ENCODE data around the gene ZNF414. TPM values are rescaled to one million over a fixed set of nuclear protein-coding genes. Genes with fewer than 3 reads are reported as not detected.

The ZNF414 gene
- total RNA-seq, 4 donors from 2014 or later, result 9.1 to 44.3 (median 34.4) TPM

DNA sequence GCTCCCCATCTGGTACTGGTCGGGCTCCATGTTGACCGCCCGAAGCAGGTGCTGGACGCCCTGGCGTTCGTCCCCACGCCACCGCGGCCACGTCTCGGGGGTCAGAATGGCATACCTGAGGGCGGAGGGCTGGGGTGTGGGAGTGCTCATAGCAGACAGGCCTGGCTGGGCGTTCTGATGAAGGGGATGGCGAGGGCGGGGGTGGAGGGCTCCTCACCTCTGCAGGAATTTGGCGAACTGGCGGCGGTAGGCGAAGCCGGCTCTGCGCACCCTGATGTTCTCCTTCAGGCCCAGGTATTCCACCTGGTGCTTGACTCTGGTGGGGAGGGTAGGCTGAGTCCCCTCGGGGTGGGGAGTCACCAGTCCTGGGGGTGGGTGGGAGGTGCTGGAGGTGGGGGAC lies 22.3 kb upstream of the ZNF414 start:
- TF ChIP-seq POLR2A (IDR thresholded peaks at IDR 0.05), result no peak
- TF ChIP-seq, protein P1, sequence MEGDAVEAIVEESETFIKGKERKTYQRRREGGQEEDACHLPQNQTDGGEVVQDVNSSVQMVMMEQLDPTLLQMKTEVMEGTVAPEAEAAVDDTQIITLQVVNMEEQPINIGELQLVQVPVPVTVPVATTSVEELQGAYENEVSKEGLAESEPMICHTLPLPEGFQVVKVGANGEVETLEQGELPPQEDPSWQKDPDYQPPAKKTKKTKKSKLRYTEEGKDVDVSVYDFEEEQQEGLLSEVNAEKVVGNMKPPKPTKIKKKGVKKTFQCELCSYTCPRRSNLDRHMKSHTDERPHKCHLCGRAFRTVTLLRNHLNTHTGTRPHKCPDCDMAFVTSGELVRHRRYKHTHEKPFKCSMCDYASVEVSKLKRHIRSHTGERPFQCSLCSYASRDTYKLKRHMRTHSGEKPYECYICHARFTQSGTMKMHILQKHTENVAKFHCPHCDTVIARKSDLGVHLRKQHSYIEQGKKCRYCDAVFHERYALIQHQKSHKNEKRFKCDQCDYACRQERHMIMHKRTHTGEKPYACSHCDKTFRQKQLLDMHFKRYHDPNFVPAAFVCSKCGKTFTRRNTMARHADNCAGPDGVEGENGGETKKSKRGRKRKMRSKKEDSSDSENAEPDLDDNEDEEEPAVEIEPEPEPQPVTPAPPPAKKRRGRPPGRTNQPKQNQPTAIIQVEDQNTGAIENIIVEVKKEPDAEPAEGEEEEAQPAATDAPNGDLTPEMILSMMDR (IDR thresholded peaks at IDR 0.05), result no peak
- no peak overlapping the region for H3K27ac ChIP-seq
- H3K36me3 ChIP-seq, result no peaks in the 10 kb centered on the region
- no peaks in the 10 kb centered on the region for H3K27me3 ChIP-seq
- intact Hi-C loops (cut with DNase I), result no loop called here
- H3K4me3 ChIP-seq (replicated peaks in 1 of 3), result no peak overlapping the region
- 76 to 80% methylated on average over 17 to 22 of the region's 22 CpGs for WGBS, 2 donors
- no peak for DNase-seq
- H3K4me1 ChIP-seq, result no peaks in the 10 kb centered on the region
- no peaks in the 10 kb centered on the region for H3K9me3 ChIP-seq

DNA sequence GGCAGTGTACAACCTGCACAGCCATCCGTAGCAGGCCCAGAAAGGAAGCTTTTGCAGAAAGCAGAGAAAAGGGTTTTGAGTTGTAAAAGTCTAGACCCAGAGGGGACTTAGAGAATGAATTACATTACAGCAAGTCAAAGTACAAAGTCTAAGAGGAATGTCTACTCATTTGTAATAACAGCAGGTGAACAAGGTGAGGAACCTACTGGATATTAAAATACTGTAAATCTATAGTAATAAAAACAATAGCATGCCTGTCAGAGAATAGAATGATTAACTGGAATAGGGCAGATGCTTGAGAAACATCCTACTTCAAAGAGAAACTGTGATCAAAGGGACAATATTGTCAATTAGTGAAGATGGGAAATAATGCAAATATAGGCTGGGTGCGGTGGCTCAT lies 18.3 kb upstream of the ZNF414 start:
- no peak for DNase-seq
- no peaks in the 10 kb centered on the region for H3K27me3 ChIP-seq
- no peak overlapping the region for H3K27ac ChIP-seq
- no peaks in the 10 kb centered on the region for H3K36me3 ChIP-seq
- H3K9me3 ChIP-seq, result no peaks in the 10 kb centered on the region
- 76 to 86% methylated on average over 2 of the region's 2 CpGs for WGBS, 2 donors
- peaks cover 0 to 19% of the 10 kb centered on the region in 2 donors for H3K4me1 ChIP-seq
- TF ChIP-seq, protein P1 (IDR thresholded peaks at IDR 0.05), result no peak
- TF ChIP-seq POLR2A (IDR thresholded peaks at IDR 0.05), result no peak
- intact Hi-C loops (cut with DNase I), result no loop called here
- H3K4me3 ChIP-seq (replicated peaks in 1 of 3), result no peak overlapping the region

DNA sequence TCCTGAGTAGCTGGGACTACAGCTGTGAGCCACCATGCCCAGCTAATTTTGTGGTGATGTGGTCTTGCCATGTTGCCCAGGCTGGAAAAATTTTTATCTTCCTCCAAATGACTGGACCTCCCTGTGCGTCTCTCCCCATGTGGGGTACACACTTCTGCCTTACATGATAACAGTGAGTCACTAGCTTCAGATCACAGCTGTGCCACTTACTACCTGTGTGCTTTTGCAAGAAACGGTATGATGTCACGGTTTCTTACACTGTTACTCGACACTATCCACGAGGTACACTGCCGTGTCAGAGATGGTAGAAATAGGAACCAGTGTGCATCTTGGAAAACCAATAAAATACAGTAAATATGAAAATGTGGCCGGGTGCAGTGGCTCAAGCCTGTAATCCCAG lies 17.5 kb upstream of the ZNF414 start:
- intact Hi-C loops (cut with DNase I), result no loop called here
- 88 to 93% methylated on average over 7 of the region's 7 CpGs for WGBS, 2 donors
- TF ChIP-seq POLR2A (IDR thresholded peaks at IDR 0.05), result no peak
- TF ChIP-seq, protein P1 (IDR thresholded peaks at IDR 0.05), result no peak

DNA sequence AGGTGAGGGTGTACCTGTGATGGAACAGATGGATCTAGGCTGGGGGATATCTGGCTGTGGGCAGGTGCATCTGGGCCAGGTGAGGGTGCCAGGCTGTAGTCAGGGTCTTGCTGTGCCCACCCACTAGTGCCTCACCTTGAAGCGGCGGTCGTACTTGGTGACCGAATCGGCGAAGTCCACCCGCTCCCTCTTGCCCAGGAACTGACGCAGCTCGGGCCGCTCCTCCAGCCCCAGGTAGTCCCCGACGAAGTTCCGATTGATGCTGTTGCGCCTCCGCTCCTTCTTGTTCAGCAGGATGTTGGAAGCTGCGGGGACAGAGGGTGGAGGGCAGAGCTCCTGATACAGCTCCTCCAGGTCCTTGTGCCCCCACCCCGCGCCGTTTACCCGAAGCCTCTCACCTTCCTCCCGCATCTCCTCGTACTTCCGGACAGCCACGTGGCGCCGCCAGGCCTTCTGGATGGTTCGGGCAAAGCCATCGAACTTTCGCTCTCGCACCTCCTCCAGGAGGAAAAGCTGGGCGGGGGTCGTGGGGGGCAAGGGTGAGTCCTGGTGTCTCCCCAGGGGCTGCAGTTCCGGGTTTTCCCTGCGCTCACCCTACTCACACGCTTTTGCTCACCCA lies 16.2 kb upstream of the ZNF414 start:
- H3K9me3 ChIP-seq, result no peaks in the 10 kb centered on the region
- no peak for DNase-seq

More for the DNA sequence above, 17.5 kb upstream of the ZNF414 start:
- Histone ChIP-seq H3K9me3 (no peaks in the 10 kb centered on the region), H3K4me1 (peaks cover 4 to 25% of the 10 kb centered on the region in 2 donors), H3K27me3 (no peaks in the 10 kb centered on the region), H3K4me3 (replicated peaks in 1 of 3) (no peak overlapping the region), H3K36me3 (no peaks in the 10 kb centered on the region), H3K27ac (no peak overlapping the region)
- no peak for DNase-seq

DNA sequence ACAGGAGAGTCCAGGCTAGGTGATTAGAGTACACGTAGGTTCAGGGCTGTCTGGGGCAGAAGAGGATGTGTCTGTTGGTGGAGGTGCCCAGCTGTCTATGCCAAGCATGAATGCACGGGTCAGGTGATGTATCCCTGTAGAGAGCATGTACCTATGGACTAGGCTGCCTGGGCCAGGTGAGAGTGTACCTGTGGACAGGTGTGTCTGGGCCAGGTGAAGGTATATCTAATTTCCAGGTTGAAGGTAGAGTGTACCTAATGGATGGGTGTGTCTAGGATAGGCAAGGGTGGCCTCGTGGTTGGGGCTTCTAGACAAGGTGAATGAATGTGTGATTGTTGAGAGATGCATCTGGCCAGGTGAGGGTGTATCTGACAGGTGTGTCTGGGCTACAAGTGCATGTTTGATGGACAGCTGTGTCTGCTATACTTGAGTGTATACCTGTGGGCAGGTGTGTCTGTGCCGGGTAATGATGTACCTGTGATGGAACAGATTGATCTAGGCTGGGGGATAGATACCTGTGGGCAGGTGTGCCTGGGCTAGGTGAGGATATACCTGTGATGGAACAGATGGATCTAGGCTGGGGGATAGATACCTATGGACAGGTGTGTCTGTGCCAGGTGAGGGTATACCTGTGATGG lies 15.5 kb upstream of the ZNF414 start:
- Histone ChIP-seq H3K9me3 (no peaks in the 10 kb centered on the region), H3K4me1 (peaks cover 8 to 25% of the 10 kb centered on the region in 2 donors), H3K27me3 (no peaks in the 10 kb centered on the region), H3K27ac (no peak overlapping the region), H3K36me3 (no peaks in the 10 kb centered on the region), H3K4me3 (replicated peaks in 1 of 3) (no peak overlapping the region)
- intact Hi-C loops (cut with DNase I), result no loop called here
- WGBS, 2 donors, result 91 to 92% methylated on average over 4 of the region's 4 CpGs
- no peak for TF ChIP-seq POLR2A (IDR thresholded peaks at IDR 0.05)
- TF ChIP-seq, protein P1 (IDR thresholded peaks at IDR 0.05), result no peak
- DNase-seq, result no peak

More for the DNA sequence above, 16.2 kb upstream of the ZNF414 start:
- WGBS, 2 donors, result 91 to 92% methylated on average over 34 to 35 of the region's 35 CpGs
- Histone ChIP-seq H3K27ac (no peak overlapping the region), H3K4me1 (peaks cover 6 to 25% of the 10 kb centered on the region in 2 donors), H3K27me3 (no peaks in the 10 kb centered on the region), H3K4me3 (replicated peaks in 1 of 3) (no peak overlapping the region), H3K36me3 (no peaks in the 10 kb centered on the region)
- intact Hi-C loops (cut with DNase I), result no loop called here
- TF ChIP-seq, protein P1 (IDR thresholded peaks at IDR 0.05), result no peak
- TF ChIP-seq POLR2A (IDR thresholded peaks at IDR 0.05), result no peak
